H1 (cell line): ENCODE results near the gene ATXN2. TPM values are rescaled to one million over a fixed set of nuclear protein-coding genes. Genes with fewer than 3 reads are reported as not detected.

Experiments
- CBX5 ChIP-seq: fragments of 300-800, 300-1000 bp; sonication (generic); IDR thresholded peaks from 2 replicates; pipeline ENCODE4 v1.7.1; 2016; ENCODE audit warnings: antibody characterized with exemption, low read length, low read depth
- CTBP2 ChIP-seq: IDR thresholded peaks from 2 replicates; pipeline ENCODE4 v1.7.0; 2011; ENCODE audit warnings: borderline replicate concordance, mild to moderate bottlenecking, moderate library complexity, mixed read lengths, low read length; ENCODE audit not compliant: insufficient read depth, insufficient read length
- HDAC6 ChIP-seq: IDR thresholded peaks from one replicate; pipeline ENCODE4 v1.7.1; 2012; ENCODE audit warnings: low read depth, mild to moderate bottlenecking, inconsistent platforms, low read length, moderate library complexity
- JUN ChIP-seq: IDR thresholded peaks from 2 replicates; pipeline ENCODE4 v1.6.1; 2011; ENCODE audit warnings: low read depth, mild to moderate bottlenecking, improper control_type of control experiment, low read length
- MAFK ChIP-seq: IDR thresholded peaks from 2 replicates; pipeline ENCODE4 v1.6.1; 2012; ENCODE audit warnings: low read depth, mild to moderate bottlenecking, improper control_type of control experiment, low read length
- POLR2AphosphoS5 ChIP-seq: IDR thresholded peaks from 2 replicates; pipeline ENCODE4 v1.6.1; 2011; ENCODE audit warnings: low read depth, low read length
- RNF2 ChIP-seq: fragments of 200-900, 300-1000 bp; sonication (generic); IDR thresholded peaks from 2 replicates; pipeline ENCODE4 v1.7.1; 2016; ENCODE audit warnings: borderline replicate concordance, low read depth, mild to moderate bottlenecking, antibody characterized with exemption, low read length; ENCODE audit not compliant: poor library complexity, severe bottlenecking; ENCODE audit errors: missing control alignments
- SP1 ChIP-seq: IDR thresholded peaks from 2 replicates; pipeline ENCODE4 v1.6.1; 2011; ENCODE audit warnings: low read depth, low read length
- SP2 ChIP-seq: IDR thresholded peaks from 2 replicates; pipeline ENCODE4 v1.6.1; 2012; ENCODE audit warnings: mild to moderate bottlenecking, low read length, inconsistent platforms
- polyA plus RNA-seq, 7 experiments: library from polyadenylated mRNA; depleted of rRNA in 3 of 7; stranded (reverse) in 5 of 7; unstranded in 2 of 7; fragments of >200 nt in 5 of 7; fragments of 200-250 nt in 2 of 7; gene quantifications; 1 replicate in 5 of 7; 2 replicates in 1 of 7; 4 replicates in 1 of 7; pipeline versions ENCODE4 v1.2.1 to v1.2.3, GENCODE V29; 2011 to 2013; ENCODE audit warnings: missing spikeins in 2 of 7, mixed read lengths in 2 of 7
- total RNA-seq: library from RNA; stranded (reverse); fragmentation: NEBNext Ultra II Directional; extraction: Animal tissue kit (Norgen Biotek cat#: 25700); gene quantifications from 2 replicates; pipeline ENCODE4 v1.2.1, GENCODE V29; 2021

The ATXN2 gene
- total and polyA plus RNA-seq, 2 of the 8 experiments (the other 6 are each of a cell fraction or from before 2014, with no cell fraction given) = 46.6 to 80.7 TPM

- TF ChIP-seq RNF2 = no peak
- TF ChIP-seq SP2 = no peak
- TF ChIP-seq POLR2AphosphoS5 = no peak
- TF ChIP-seq SP1 = no peak
- TF ChIP-seq JUN = no peak
- no peak for TF ChIP-seq CBX5
- no peak for TF ChIP-seq HDAC6
- no peak for TF ChIP-seq CTBP2
- no peak for TF ChIP-seq MAFK
Observed at GRCh38 chr12:111430433-111431353, 168.4 kb downstream of the ATXN2 start (continued).
